Right forelimb (tissue), 1 donor: Measurements from ENCODE around the gene RAD51B.
"Not testable (repeated sequence)": the region's sequence is repeated elsewhere in the genome, so short reads cannot be mapped to it uniquely, and the experiment has no call there.

Source experiments
- DNase-seq: peaks from one replicate; pipeline ENCODE4 v3.0.0-alpha.2; 2018

RAD51B gene

GRCh38 chr14:68186500-68187276 is 367.1 kb downstream of the RAD51B start:
- DNase-seq = not testable (repeated sequence)

- no peak for DNase-seq
These were observed 368.6 kb downstream of the RAD51B start for GRCh38 chr14:68188174-68188573.

- no peak for DNase-seq
These were observed 370.5 kb downstream of the RAD51B start for GRCh38 chr14:68190032-68190431.

- DNase-seq = no peak
These were observed 372.2 kb downstream of the RAD51B start for GRCh38 chr14:68191567-68192321.

- DNase-seq = no peak
These were observed 373.4 kb downstream of the RAD51B start for GRCh38 chr14:68192935-68193334.

- no peak for DNase-seq
These were observed 374.5 kb downstream of the RAD51B start for GRCh38 chr14:68193970-68194681.

- no peak for DNase-seq
These were observed 375.5 kb downstream of the RAD51B start for GRCh38 chr14:68195126-68195525.

GRCh38 chr14:68198713-68199495 is 379.3 kb downstream of the RAD51B start:
- no peak for DNase-seq

- no peak for DNase-seq
These were observed 380.1 kb downstream of the RAD51B start for GRCh38 chr14:68199554-68200151.

GRCh38 chr14:68203871-68204270 is 384.3 kb downstream of the RAD51B start:
- DNase-seq = no peak

GRCh38 chr14:68208218-68208617 is 388.6 kb downstream of the RAD51B start:
- DNase-seq = no peak

- DNase-seq = no peak
These were observed 389.2 kb downstream of the RAD51B start for GRCh38 chr14:68208626-68209317.

- no peak for DNase-seq
These were observed 391.2 kb downstream of the RAD51B start for GRCh38 chr14:68210729-68211299.

- DNase-seq = no peak
These were observed 391.8 kb downstream of the RAD51B start for GRCh38 chr14:68211421-68211820.

GRCh38 chr14:68211886-68212285 is 392.3 kb downstream of the RAD51B start:
- DNase-seq = no peak

GRCh38 chr14:68212361-68212760 is 392.8 kb downstream of the RAD51B start:
- DNase-seq = no peak

GRCh38 chr14:68214431-68214830 is 394.9 kb downstream of the RAD51B start:
- no peak for DNase-seq

GRCh38 chr14:68215629-68216028 is 396.1 kb downstream of the RAD51B start:
- DNase-seq = no peak

GRCh38 chr14:68216079-68216478 is 396.5 kb downstream of the RAD51B start:
- no peak for DNase-seq

GRCh38 chr14:68216957-68217356 is 397.4 kb downstream of the RAD51B start:
- no peak for DNase-seq

- DNase-seq = no peak
These were observed 398.3 kb downstream of the RAD51B start for GRCh38 chr14:68217791-68218340.
